HepG2 (cell line): ENCODE data around the gene H2AZ2. TPM values are rescaled to one million over a fixed set of nuclear protein-coding genes. Genes with fewer than 3 reads are reported as not detected.

Source experiments
- ATAC-seq: fragments of 200-7000 bp; cut with Tn5 transposase; 3 replicates; pipeline ENCODE4 v1.9.1; 2020; ENCODE audit warnings: mild to moderate bottlenecking, moderate library complexity
- BruUV-seq: library from RNA; stranded (reverse); fragments of 400-500 nt; replicated peaks from 2 replicates; lab custom pipeline; 2021; lab: Mats Ljungman, UMichigan
- CTCF ChIA-PET: fragments of 300-600 bp; formaldehyde crosslinking; extraction: SDS; loops from one replicate; lab custom pipeline; 2021; ENCODE audit warnings: low total read pairs, inconsistent platforms, low intra/inter-chr PET ratio; lab: Yijun Ruan, JAX
- POLR2A ChIA-PET: fragments of 350-600 bp; sonication (Branson Sonifier 250); formaldehyde crosslinking; loops from one replicate; lab custom pipeline; 2020; ENCODE audit warnings: antibody characterized with exemption, inconsistent platforms; lab: Yijun Ruan, JAX
- DNase-seq: peaks from one replicate; pipeline ENCODE4 v3.0.0-alpha.2; 2015; ENCODE audit warnings: low spot score
- FAIRE-seq: peaks from 3 replicates; lab custom pipeline; 2011; peaks lifted over from hg19 to GRCh38; lab: Jason Lieb, UNC
- H2AFZ ChIP-seq: one replicate; pipeline ENCODE4 v1.6.1; 2011; ENCODE audit warnings: low read length, inconsistent platforms
- H3K27ac ChIP-seq: fragments of 300-600 bp; 3 replicates; pipeline ENCODE4 v1.8.0; 2011; ENCODE audit warnings: mixed run types, mild to moderate bottlenecking, mixed read lengths, low read length, inconsistent platforms; ENCODE audit not compliant: insufficient read depth; ENCODE audit errors: extremely low read length
- H3K27me3 ChIP-seq, 2 experiments: fragments of 200-600 bp in 1 of 2; 2 replicates in 1 of 2; 3 replicates in 1 of 2; pipeline versions ENCODE4 v1.6.0 to v1.8.0; 2011; ENCODE audit warnings: low read length in 2 of 2, mild to moderate bottlenecking in 2 of 2, moderate library complexity in 2 of 2, inconsistent platforms in 1 of 2; ENCODE audit not compliant: insufficient read depth in 2 of 2, control insufficient read depth in 1 of 2
- H3K36me3 ChIP-seq, 2 experiments: fragments of 200-600 bp in 1 of 2; replicated peaks in 1 of 2; 2 replicates in 1 of 2; 3 replicates in 1 of 2; pipeline versions ENCODE4 v1.5.1 to v1.8.0; 2011; ENCODE audit warnings: low read length in 2 of 2, inconsistent platforms in 1 of 2; ENCODE audit not compliant: insufficient read depth in 2 of 2, control insufficient read depth in 1 of 2
- H3K4me1 ChIP-seq: 2 replicates; pipeline ENCODE4 v1.5.1; 2012; ENCODE audit warnings: low read length, inconsistent platforms; ENCODE audit not compliant: insufficient read depth
- H3K4me2 ChIP-seq: 2 replicates; pipeline ENCODE4 v1.6.0; 2011; ENCODE audit warnings: low read depth, low read length, inconsistent platforms
- H3K4me3 ChIP-seq, 3 experiments: fragments of 200-600 bp in 1 of 3; sonication (generic), shearing (Covaris generic) in 1 of 3; replicated peaks in 1 of 3; 2 replicates each; pipeline ENCODE4 v1.5.1; 2011 to 2016; ENCODE audit warnings: low read length in 3 of 3, inconsistent platforms in 2 of 3, low read depth in 2 of 3, mild to moderate bottlenecking in 2 of 3, control low read depth in 1 of 3, mixed read lengths in 1 of 3; ENCODE audit not compliant: insufficient read depth in 1 of 3
- H3K79me2 ChIP-seq: one replicate; pipeline ENCODE4 v1.6.1; 2011; ENCODE audit warnings: low read length, inconsistent platforms; ENCODE audit not compliant: insufficient read depth
- H3K9ac ChIP-seq: 2 replicates; pipeline ENCODE4 v1.6.0; 2011; ENCODE audit warnings: mild to moderate bottlenecking, low read depth, low read length, inconsistent platforms; ENCODE audit not compliant: insufficient read depth
- H3K9me3 ChIP-seq: 2 replicates; pipeline ENCODE4 v1.5.1; 2012; ENCODE audit warnings: mild to moderate bottlenecking, low read length
- H4K20me1 ChIP-seq: 2 replicates; pipeline ENCODE4 v1.6.0; 2011; ENCODE audit warnings: inconsistent platforms, mild to moderate bottlenecking, low read length, moderate library complexity; ENCODE audit not compliant: insufficient read depth
- ARNT2 ChIP-seq: sonication (generic); formaldehyde crosslinking; IDR thresholded peaks from 2 replicates; pipeline ENCODE4 v1.8.0; 2022; ENCODE audit warnings: mild to moderate bottlenecking, low read depth, missing genetic modification reagents, moderate library complexity
- ATF7 ChIP-seq, 2 experiments: fragments of 450-650 bp in 1 of 2; sonication (generic) in 1 of 2; formaldehyde crosslinking in 1 of 2; IDR thresholded peaks; 2 replicates each; pipeline versions ENCODE4 v1.4.0 to v1.6.1; 2016 to 2020; ENCODE audit warnings: antibody characterized with exemption in 1 of 2, mild to moderate bottlenecking in 1 of 2, missing genetic modification reagents in 1 of 2
- BCL6 ChIP-seq: IDR thresholded peaks from 2 replicates; pipeline ENCODE4 v1.6.1; 2016; ENCODE audit warnings: missing genetic modification reagents, missing compliant biosample characterization
- CHD2 ChIP-seq: IDR thresholded peaks from 2 replicates; pipeline ENCODE4 v1.6.1; 2011; ENCODE audit warnings: low read depth, low read length, improper control_type of control experiment
- ELF4 ChIP-seq: sonication (generic); formaldehyde crosslinking; IDR thresholded peaks from 2 replicates; pipeline ENCODE4 v1.5.0; 2020; ENCODE audit warnings: missing genetic modification reagents, mild to moderate bottlenecking, moderate library complexity, borderline replicate concordance
- ERF ChIP-seq: IDR thresholded peaks from 2 replicates; pipeline ENCODE4 v1.6.1; 2018; ENCODE audit warnings: missing biosample characterization, missing genetic modification reagents
- FOSL1 ChIP-seq: sonication (generic); formaldehyde crosslinking; IDR thresholded peaks from 2 replicates; pipeline ENCODE4 v1.9.0; 2021; ENCODE audit warnings: missing genetic modification reagents, borderline replicate concordance
- TSC22D2 ChIP-seq: sonication (generic); formaldehyde crosslinking; IDR thresholded peaks from 2 replicates; pipeline ENCODE4 v1.5.1; 2020; ENCODE audit warnings: missing genetic modification reagents, mild to moderate bottlenecking, borderline replicate concordance
- ZBTB3 ChIP-seq: sonication (generic); formaldehyde crosslinking; IDR thresholded peaks from 2 replicates; pipeline ENCODE4 v1.4.0; 2020; ENCODE audit warnings: low read depth, mild to moderate bottlenecking, moderate library complexity, missing genetic modification reagents, borderline replicate concordance
- ZC3H13 ChIP-seq: sonication (generic); formaldehyde crosslinking; IDR thresholded peaks from 2 replicates; pipeline ENCODE4 v1.8.1; 2023; ENCODE audit warnings: mild to moderate bottlenecking, missing genetic modification reagents, moderate library complexity
- ZNF256 ChIP-seq: sonication (generic); formaldehyde crosslinking; conservative IDR thresholded peaks from 2 replicates; pipeline ENCODE4 v1.4.0; 2020; ENCODE audit warnings: missing genetic modification reagents
- ZNF441 ChIP-seq: sonication (generic); formaldehyde crosslinking; IDR thresholded peaks from 2 replicates; pipeline ENCODE4 v1.7.0; 2021; ENCODE audit warnings: missing genetic modification reagents, borderline replicate concordance
- ZNF451 ChIP-seq: sonication (generic); formaldehyde crosslinking; IDR thresholded peaks from 2 replicates; pipeline ENCODE4 v1.5.0; 2020; ENCODE audit warnings: mild to moderate bottlenecking, missing genetic modification reagents
- ZNF563 ChIP-seq: sonication (generic); formaldehyde crosslinking; IDR thresholded peaks from 2 replicates; pipeline ENCODE4 v1.8.0; 2022; ENCODE audit warnings: mild to moderate bottlenecking, moderate library complexity, missing genetic modification reagents
- ZSCAN9 ChIP-seq: IDR thresholded peaks from 2 replicates; pipeline ENCODE4 v1.6.1; 2016; ENCODE audit warnings: borderline replicate concordance
- WGBS: methylation state at CpG from one replicate; pipeline ENCODE4 v1.1.6; 2017; ENCODE audit warnings: low lambda C conversion rate; 5-methylcytosine and 5-hydroxymethylcytosine counted together
- in situ Hi-C: cut with HindIII; loops from 2 replicates; pipeline ENCODE4 v1.10.0; 2017; ENCODE audit warnings: low pct_unique_long_range_greater_than_20kb; ENCODE audit not compliant: extremely low pct_ligation_motif_present
- intact Hi-C: fragments of 100-400 bp; cut with micrococcal nuclease; formaldehyde crosslinking; loops from one replicate; pipeline ENCODE4 v1.10.0; 2022; ENCODE audit not compliant: unreplicated experiment
- polyA plus RNA-seq, 8 experiments: library from polyadenylated mRNA; depleted of rRNA in 3 of 8; stranded (reverse) in 7 of 8; unstranded in 1 of 8; fragments of >200 nt; fragmentation: Illumina TruSeq in 4 of 8; extraction: Trizol in 4 of 8; gene quantifications; 2 replicates each; pipeline versions ENCODE4 v1.2.1 to v1.2.3, GENCODE V29; 2011 to 2016; ENCODE audit warnings: low read depth in 4 of 8, missing spikeins in 1 of 8, mixed read lengths in 1 of 8; ENCODE audit not compliant: insufficient read depth in 1 of 8
- total RNA-seq, 5 experiments: library from RNA; depleted of rRNA; stranded (reverse); fragments of >200 nt; fragmentation: Illumina TruSeq; extraction: Trizol; gene quantifications; 2 replicates each; pipeline ENCODE4 v1.2.3, GENCODE V29; 2016; ENCODE audit warnings: low read depth in 1 of 5
- TF ChIP-seq, protein P1 (sequence below): sonication (generic); formaldehyde crosslinking; IDR thresholded peaks from 2 replicates; pipeline ENCODE4 v1.9.0; 2022; ENCODE audit warnings: low read depth, missing genetic modification reagents
- TF ChIP-seq, protein P2 (sequence below): sonication (generic); formaldehyde crosslinking; IDR thresholded peaks from 2 replicates; pipeline ENCODE4 v1.5.0; 2020; ENCODE audit warnings: missing genetic modification reagents

Gene H2AZ2
- total and polyA plus RNA-seq, 2 of the 13 experiments (the other 11 are each of a cell fraction or from before 2014, with no cell fraction given) = 121 to 223 TPM

DNA sequence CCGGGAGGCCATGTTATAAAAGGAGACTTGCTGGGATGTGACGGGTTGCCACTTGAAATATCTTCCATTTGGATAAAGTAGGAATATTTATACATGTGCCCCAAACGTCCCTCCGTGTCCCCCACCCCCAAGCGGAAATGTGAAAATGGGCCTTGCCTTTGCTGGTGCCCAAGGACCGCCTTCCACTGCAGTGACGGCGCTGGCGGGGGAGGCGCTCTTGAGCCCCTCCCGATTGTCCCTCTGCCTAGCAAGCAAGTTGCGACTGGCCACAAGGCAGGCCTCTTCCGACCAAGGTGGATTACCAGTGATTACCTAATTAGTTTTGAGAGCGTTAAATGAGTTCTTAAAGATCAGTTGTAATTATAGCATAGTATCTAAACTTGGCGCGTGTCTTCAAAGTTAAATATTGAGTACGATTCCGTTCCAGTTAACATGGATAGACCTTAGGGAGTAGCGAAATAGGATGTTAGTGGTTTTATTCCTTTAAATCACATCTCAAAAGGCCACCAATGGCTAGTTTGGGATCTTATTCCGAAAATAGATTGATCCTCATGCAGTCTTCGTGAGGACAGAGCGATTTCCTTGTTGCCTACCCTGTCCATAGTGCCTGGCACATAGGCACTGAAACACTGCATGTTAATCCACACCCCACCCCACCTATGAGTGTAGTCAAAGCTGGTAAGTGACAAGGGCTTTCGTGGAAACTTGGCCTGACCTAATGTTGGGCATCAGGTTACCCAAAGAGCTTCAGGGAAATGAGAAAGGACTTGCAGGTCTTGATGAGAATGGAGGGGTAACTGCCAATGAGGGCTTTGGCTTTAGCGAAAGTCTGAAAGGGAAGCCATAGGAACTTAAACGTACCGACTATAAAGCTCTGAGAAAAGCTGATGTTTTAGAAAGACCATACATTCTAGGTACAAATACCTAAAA is 50.3 kb downstream of the H2AZ2 start (continued):
- TF ChIP-seq CHD2 (no peak), ZSCAN9 (0 out of 2 replicates have a peak, but pooled peaks have one; percentile 72), ERF (CRISPR knock-in tag) (peak; percentile 34; the same call in 1 of the 2 replicates)
- TF ChIP-seq, all 625 proteins: peak for 65

DNA sequence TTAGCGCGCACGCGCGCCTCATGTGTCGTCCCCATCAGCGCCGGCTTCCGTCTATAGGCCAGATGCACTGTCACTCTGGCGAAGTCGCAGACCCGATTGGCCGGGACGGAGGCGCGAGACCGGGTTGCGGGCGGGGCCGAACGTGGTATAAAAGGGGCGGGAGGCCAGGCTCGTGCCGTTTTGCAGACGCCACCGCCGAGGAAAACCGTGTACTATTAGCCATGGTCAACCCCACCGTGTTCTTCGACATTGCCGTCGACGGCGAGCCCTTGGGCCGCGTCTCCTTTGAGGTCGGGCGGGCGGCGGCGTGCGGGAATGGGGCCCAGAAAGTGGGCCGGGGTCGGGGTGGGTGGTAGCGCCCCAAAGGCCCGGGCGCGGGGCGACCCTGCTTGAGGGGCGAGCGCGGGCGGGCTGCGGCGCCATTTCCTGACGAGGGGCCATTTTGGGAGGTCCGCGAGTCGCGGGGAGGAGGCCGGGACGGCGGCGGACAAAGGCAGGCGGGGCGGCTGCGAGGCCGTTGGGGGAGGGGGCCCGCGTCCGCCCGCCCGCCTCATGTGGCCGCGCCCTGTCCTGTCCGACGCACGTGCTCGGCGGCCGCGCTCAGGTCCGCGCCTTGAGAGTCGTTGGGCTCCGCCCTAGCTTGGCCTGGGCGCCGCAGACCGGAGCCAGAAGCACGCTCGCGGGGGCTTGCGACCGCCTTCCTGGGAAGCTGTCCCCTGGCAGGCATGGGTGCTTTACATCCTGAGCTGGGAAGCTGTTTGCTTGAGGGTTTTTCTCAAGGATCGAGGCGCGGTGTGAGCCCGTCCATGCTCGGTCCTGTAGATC is 51.2 kb downstream of the H2AZ2 start, which contains the start of gene PPIA:
Gene PPIA (plus strand): TSS at position 178 of the 825 bp plus-strand sequence. CDS start 44 bp downstream, at position 222.
- Histone ChIP-seq H3K4me3 (peak within 1 kb of the TSS; percentile 80 to 86 (median 85)), H4K20me1 (peaks cover 42% of the 10 kb centered on the region), H3K4me1 (peaks cover 42% of the 10 kb centered on the region), H3K27me3 (no peaks in the 10 kb centered on the region; a peak in 1 of 5 replicates), H2AFZ (peak within 1 kb of the TSS; percentile 70), H3K9ac (peak within 1 kb of the TSS; percentile 91), H3K36me3 (peaks cover 6 to 32% of the 10 kb centered on the region in 2 experiments), H3K4me2 (peak within 1 kb of the TSS; percentile 98), H3K9me3 (no peaks in the 10 kb centered on the region), H3K79me2 (peaks cover 34% of the 10 kb centered on the region), H3K27ac (peak within 1 kb of the TSS; percentile 96)
- FAIRE-seq (no peak), ATAC-seq (peak; percentile 89), DNase-seq (peak; percentile 95)
- 4% methylated on average over 5 of the region's 99 CpGs for WGBS
- ChIA-PET CTCF (interaction anchor here (1.3 kb wide), 1 partner anchor 51 kb away, joined by 7 read pairs; the partner anchor contains the start of gene H2AZ2), POLR2A (interaction anchor here (2.1 to 2.4 kb wide), 2 partner anchors 14 to 51 kb away, joined by 8 to 20 read pairs; partner anchors contain the start of gene H2AZ2)
- intact Hi-C loops = loop anchor here (1.0 to 10.0 kb wide), 4 partner anchors 15 to 1768 kb away; partner anchors contain the start of gene H2AZ2
- TSS peak; percentile 79 for BruUV-seq
- in situ Hi-C loops = no loop called here
- TF ChIP-seq ELF4 (CRISPR knock-in tag) (no peak), ZNF256 (CRISPR knock-in tag) (0 out of 2 replicates have a peak, but pooled peaks have one; percentile 34), ZBTB3 (peak; percentile 70; the same call in 1 of the 2 replicates), ATF7 (IDR thresholded peaks at IDR 0.05) (no peak), ATF7 (CRISPR knock-in tag; IDR thresholded peaks at IDR 0.05) (peak; percentile 15; the same call in 1 of the 2 replicates), ZNF441 (CRISPR knock-in tag) (peak; percentile 10; the same call in 1 of the 2 replicates), ARNT2 (CRISPR knock-in tag) (peak; percentile 76), ZC3H13 (peak; percentile 96), ZNF451 (CRISPR knock-in tag) (peak; percentile 67), BCL6 (CRISPR knock-in tag) (0 out of 2 replicates have a peak, but pooled peaks have one; percentile 25), ZNF563 (peak; percentile 59), TSC22D2 (no peak), FOSL1 (CRISPR knock-in tag) (no peak; the same call in 1 of the 2 replicates)
- TF ChIP-seq, protein P1, sequence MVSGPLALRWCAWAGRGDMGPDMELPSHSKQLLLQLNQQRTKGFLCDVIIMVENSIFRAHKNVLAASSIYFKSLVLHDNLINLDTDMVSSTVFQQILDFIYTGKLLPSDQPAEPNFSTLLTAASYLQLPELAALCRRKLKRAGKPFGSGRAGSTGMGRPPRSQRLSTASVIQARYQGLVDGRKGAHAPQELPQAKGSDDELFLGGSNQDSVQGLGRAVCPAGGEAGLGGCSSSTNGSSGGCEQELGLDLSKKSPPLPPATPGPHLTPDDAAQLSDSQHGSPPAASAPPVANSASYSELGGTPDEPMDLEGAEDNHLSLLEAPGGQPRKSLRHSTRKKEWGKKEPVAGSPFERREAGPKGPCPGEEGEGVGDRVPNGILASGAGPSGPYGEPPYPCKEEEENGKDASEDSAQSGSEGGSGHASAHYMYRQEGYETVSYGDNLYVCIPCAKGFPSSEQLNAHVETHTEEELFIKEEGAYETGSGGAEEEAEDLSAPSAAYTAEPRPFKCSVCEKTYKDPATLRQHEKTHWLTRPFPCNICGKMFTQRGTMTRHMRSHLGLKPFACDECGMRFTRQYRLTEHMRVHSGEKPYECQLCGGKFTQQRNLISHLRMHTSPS (CRISPR knock-in tag) = no peak; the same call in 1 of the 2 replicates
- TF ChIP-seq, protein P2, sequence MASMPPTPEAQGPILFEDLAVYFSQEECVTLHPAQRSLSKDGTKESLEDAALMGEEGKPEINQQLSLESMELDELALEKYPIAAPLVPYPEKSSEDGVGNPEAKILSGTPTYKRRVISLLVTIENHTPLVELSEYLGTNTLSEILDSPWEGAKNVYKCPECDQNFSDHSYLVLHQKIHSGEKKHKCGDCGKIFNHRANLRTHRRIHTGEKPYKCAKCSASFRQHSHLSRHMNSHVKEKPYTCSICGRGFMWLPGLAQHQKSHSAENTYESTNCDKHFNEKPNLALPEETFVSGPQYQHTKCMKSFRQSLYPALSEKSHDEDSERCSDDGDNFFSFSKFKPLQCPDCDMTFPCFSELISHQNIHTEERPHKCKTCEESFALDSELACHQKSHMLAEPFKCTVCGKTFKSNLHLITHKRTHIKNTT (CRISPR knock-in tag) = no peak
